ENCODE measurements around the gene MIA3.
"Not testable (repeated sequence)": the region's sequence is repeated elsewhere in the genome, so short reads cannot be mapped to it uniquely, and the experiment has no call there.

The MIA3 gene

GRCh38 chr1:222623458-222623857, 5.6 kb downstream of the MIA3 start:
- no peak for DNase-seq

DNA sequence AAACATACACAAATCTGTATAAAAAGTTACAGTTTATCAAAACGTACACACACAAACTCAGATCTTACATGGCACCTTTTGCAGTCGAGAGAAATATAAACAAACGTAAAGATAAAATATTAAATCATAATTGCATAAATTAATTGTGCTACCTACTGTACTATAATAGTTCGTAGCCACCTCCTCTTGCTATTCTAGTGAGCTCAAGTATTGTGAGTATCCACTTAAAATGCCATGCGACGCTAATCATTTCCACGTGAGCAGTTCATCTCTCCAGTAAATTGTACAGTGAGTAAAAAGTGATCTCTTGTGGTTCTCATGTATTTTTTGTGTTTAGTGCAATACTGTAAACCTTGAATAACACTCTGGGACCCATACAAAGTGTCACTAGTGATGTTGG, 6.3 kb downstream of the MIA3 start:
- no peak for DNase-seq

DNA sequence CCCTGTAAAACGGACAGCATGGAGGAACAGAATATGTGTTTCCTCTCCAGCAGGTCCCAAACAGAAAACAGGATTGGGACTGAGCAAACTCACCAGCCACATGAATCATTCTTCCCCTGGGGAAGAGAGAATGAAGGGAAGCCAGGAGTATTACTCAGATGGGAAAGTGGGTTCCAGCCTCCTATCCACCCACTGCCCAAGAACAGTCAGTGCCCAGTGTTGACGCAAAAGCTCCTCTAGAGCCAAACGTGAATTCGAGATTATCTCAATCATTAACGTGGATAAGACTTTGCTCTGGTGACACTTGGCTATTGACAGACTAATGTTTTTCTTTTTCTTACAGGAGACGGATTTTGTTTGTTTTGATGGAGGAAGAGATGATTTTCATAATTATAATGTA, 9.3 kb downstream of the MIA3 start:
- no peak for DNase-seq

- no peak for DNase-seq
Observed at GRCh38 chr1:222629921-222630535, 12.1 kb downstream of the MIA3 start.

- DNase-seq: no peak
Observed at GRCh38 chr1:222631611-222632208, 13.8 kb downstream of the MIA3 start.

DNA sequence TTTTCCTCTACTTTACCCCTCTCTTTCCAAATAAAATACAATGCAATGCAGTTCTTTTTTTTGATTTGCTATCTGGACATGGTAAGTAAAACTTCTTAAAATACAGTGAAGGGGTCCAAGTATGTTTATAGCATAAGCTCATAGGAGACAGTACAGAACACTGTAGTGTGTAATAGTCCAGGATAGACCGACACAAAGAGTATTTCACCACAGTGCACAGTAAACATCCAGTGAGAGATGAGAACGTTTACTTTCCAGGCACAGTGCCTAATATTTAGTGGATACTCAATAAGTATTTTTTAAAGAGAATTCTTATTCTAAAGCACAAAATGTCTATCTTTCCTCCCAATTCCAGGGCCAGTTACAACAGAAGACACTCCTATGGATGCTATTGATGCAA, 14.9 kb downstream of the MIA3 start:
- no peak for DNase-seq

- DNase-seq: peak; percentile 93
Observed at GRCh38 chr1:222634180-222635013, 16.5 kb downstream of the MIA3 start.

DNA sequence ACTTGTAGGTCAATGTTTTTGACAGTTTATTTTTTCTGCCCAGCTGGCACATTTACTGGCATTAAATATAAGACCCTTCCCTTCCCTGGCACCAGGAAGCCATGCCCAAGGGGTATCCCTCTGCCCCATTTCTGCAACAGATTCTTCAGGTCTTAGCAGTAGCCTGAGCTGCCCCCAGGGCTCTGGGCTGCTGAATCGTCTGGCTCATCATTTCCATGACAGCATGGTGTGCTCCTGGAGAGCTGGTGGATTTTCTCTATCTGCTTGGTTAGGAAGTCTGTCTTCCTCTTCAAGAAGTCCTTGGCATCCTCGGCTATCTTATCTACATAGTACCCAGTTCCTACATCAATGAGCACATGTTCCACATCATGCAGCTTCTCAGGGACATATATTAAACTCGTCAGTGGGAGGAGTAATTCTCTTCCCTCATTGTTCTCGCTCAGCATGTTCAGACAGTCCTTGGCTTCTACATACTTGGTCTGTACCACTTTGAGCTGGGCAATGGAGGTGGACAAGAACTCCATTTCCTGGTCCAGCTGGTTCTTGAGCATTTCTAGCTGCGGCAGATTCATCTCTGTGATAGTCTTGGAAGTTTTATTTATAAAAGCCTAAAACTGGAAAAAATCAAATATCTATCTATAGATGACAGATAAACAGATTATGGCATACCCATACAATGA, 23.5 kb downstream of the MIA3 start:
- no peak for DNase-seq

DNA sequence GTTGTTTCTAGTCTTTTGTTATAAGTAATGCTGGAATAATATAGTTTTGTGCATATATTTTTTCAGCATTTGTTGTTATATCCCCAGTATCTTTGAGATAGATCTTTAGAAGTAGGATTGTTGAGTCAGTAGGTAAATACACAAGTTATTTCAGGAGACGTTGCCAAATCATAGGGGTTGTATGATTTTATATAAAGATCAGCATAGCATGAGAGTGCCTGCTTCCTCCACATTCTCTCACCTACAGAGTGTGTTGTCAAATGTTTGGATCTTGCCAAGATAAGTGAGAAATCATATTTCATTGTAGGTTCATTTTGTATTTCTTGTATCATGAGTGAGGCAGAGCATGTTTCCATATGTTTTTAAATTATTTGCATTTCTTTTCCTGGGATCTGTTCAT, 24.6 kb downstream of the MIA3 start:
- no peak for DNase-seq

DNA sequence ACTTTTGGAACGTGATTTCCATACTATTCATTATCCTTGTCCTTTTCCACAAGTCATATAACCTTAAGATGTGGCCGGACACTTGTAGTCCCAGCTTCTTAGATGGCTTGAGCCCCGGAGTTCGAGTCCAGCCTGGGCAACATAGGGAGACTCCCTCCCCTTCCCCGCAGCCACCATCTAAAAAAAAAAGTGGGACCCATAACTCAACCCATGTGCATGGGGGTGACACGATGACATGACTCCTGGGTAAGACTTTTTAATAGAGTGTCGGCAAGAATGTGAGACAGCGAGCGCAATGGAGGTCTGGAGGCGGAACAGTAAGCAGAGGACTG, 25.7 kb downstream of the MIA3 start:
- DNase-seq: no peak

DNA sequence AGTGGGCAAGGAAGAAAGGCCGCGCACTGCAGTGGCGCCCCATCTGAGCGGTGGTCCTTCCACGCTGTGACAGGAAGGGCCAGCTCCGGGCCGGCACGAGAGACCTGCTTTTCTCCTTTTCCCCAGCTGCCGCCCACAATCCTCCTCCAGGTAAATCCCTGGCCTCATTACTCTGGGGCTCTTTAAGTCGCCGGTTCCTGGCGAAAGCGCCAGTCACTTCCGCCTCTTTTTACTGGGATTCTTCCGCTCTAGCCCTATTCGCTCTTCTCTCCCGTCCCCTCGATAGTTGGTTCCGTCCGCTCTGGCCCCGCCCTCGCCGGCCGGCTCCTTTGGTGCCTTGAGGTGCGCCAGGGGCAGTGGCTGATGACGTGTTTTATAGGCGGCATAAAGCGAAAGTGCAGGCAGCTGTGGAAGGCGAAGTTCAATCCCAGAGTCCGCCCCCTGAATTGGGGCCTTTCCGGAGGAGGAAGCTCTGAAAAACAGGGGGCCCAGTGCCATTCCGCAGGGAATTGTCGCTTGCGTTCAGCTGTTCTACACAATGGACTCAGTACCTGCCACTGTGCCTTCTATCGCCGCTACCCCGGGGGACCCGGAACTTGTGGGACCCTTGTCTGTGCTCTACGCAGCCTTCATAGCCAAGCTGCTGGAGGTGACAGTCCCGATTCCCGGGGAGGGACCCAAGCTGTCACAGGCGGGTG, 26.2 kb downstream of the MIA3 start:
- DNase-seq: peak; percentile 98

DNA sequence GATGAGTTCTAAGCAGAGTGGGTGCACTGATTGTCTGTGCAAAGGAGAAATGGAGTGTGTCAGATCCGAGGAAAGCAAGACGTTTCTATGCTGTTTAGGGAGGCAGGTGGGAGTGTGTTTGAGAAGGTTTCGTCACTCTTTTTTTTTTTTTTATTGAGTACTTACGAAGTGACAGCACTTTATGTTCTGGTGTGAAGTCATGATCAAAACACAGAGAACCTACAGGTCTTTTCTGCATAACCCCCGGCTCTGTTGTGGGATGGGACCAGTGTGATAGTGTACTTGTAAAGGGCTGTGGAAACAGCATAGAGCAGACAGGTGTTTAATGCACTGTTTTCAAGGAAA, 26.7 kb downstream of the MIA3 start:
- DNase-seq: no peak

GRCh38 chr1:222652676-222653075, 34.8 kb downstream of the MIA3 start:
- no peak for DNase-seq

- no peak for DNase-seq
Observed at GRCh38 chr1:222653178-222653827, 35.4 kb downstream of the MIA3 start.

GRCh38 chr1:222654849-222655248, 37.0 kb downstream of the MIA3 start:
- DNase-seq: no peak

DNA sequence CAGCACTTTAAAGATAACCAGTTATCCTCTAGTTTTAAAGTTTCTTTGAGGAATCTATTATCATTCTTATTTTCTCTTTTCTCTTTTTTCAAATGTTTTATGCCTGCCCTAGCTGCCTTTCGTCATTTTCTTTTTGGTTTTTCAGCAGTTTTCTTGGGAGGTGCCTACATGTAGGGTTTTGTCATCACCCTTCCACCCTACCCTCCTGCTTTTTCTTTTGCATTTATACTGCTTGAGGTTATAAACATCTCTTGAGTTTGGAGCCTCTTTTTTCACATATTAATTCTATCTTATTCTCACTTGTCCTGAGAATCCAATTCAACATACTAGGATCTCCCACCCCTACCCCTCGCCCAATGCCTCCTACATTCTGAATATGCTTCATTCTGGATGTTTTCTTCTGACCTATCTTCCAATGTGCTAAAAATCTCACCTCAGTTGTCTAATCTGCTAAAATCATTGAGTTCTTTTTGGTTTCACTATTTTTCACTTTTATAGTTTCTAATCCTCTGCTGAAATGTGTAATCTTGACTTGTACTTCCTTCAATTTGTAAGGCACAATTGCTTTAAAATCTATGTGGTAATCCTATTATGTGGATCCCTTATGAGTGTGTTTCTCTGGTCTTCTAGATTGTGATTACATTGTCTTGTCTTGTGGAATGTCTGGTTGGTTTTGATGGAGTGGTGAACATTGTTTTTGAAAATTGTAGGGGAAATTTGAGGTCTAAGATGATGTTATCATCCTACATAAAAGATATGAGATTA, 38.7 kb downstream of the MIA3 start:
- no peak for DNase-seq

DNA sequence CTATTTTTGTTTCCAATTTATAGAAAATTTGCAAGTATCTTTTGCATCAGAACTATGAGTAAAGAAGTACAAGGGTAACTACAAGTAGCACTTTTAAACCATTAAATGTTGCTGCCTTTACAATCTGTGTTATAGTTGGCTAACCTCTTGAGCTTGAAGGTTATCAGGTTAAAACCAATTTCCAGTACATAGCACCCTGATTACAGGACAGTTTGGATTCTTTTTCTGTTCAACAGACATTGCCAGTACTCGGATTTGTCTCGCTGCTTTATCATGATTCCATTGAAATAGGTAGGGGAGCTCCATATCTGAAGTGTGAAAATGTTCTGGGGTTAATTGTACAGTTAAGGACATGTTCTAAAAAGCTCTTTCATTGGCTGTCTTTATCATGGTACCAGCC, 40.0 kb downstream of the MIA3 start:
- no peak for DNase-seq

DNA sequence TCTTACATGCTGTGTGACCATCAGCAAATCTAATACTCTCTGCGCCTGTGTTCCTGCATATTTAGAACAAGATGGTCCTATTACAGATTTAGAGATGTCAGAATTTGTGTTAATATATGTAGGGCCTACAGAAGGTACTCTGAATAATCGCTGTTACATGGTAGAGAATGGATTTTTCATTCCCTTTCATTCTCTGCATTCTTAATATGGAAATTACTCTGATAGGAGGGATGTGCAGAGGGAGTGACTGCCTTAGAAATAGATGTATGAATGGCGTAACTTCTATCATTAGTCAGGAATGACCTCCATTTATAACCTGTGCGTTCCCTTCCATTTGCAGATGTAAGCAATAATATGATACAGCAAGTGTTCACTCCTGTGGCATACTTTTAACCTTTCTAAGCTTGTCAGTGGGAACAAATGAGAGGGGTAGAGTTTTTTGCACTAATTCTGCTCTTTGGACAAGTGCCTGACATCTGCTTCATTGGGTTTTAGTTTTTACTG, 45.6 kb downstream of the MIA3 start:
- no peak for DNase-seq

DNA sequence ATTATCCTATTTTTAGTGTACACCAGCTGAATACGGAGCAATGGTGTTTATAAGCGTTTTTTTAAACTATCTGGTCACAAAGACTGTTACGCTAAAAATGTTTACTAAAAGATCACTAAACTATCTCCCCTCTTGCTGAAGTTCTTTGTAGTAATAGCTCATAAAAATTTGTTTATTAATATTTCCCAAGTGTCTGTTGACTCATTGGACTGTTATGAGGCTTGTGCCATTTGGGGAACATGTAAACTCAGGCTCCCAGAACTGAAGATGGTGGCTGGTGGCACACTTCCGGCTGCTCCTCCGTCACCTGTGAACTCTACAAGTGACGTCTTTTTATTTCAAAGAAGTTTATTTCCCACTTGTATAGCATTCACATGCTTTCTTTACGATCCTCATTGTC, 48.1 kb downstream of the MIA3 start:
- DNase-seq: no peak

- DNase-seq: not testable (repeated sequence)
Observed at GRCh38 chr1:222668184-222668583, 50.3 kb downstream of the MIA3 start.

GRCh38 chr1:222669107-222669506, 51.2 kb downstream of the MIA3 start:
- not testable (repeated sequence) for DNase-seq

DNA sequence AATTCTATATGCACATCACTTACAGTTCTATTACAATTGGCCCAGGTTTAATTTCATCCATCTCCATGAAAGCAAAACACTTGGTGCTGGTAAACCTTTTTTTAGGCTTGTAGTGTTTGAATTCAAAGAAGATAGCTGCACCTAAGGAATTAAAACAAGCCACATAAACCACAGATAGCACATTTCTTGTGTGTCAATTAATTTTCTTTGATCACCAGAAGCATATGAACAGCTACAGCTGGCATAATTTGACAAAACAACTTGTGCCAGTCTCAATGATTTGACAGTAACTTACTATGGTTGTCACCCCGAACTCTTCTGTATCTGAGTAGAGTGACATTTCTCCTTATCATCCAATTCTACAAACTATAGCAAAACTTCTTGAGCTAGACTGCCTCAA, 52.2 kb downstream of the MIA3 start:
- DNase-seq: no peak
